HG02840 (cell line): ENCODE results near the gene BCS1L.

Experiments
- ATAC-seq: cut with Tn5 transposase; IDR thresholded peaks from one replicate; pipeline ENCODE4 v1.9.1; 2021; ENCODE audit warnings: mild to moderate bottlenecking, moderate library complexity, moderate number of reproducible peaks; ENCODE audit not compliant: unreplicated experiment, low FRiP score

BCS1L gene, protein sequence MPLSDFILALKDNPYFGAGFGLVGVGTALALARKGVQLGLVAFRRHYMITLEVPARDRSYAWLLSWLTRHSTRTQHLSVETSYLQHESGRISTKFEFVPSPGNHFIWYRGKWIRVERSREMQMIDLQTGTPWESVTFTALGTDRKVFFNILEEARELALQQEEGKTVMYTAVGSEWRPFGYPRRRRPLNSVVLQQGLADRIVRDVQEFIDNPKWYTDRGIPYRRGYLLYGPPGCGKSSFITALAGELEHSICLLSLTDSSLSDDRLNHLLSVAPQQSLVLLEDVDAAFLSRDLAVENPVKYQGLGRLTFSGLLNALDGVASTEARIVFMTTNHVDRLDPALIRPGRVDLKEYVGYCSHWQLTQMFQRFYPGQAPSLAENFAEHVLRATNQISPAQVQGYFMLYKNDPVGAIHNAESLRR

DNA sequence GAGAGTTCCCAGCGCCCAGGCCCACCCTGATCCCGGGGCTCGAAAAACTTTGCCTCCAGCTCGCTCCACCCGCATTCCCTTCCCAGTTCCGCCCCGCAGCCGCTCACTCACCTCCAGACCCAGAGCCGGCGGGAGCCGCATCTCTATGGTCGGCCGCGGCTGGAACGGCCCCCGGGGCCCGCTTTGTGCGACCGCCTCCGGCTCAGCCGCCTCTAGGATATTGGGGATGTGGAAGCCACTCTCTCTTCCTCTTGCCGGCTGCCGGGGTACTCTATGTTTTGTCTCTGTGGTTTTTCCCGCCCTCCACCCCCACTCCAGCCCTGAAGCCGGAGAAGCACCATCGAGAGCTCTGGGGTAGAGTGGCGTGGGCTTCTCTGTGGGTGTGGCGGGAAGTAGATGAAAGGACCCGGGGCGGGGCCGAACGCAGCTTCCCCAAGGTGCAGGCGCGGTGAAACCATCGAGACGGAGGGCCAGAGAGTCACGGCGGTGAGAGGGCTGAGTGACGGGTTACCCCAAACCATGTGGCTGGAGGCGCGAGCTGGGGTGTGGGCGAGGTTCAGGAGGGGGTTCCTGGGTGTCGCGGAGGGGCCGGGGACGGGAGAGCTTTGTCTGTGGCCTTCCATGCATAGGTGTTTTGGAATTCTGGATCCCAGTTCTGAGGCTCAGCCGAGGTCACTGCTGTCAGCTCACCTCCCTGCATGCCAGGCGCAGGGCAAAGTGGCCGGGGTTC lies at the start of gene BCS1L, which contains the start of gene ZNF142:
Gene BCS1L (plus strand): TSS at position 426 of the 730 bp plus-strand sequence. CDS start 1,305 bp downstream, outside the sequence.
Gene ZNF142 (minus strand): TSS at position 366 of the 730 bp plus-strand sequence. CDS start 3,194 bp downstream, outside the sequence.
- ATAC-seq: peak; percentile 93

DNA sequence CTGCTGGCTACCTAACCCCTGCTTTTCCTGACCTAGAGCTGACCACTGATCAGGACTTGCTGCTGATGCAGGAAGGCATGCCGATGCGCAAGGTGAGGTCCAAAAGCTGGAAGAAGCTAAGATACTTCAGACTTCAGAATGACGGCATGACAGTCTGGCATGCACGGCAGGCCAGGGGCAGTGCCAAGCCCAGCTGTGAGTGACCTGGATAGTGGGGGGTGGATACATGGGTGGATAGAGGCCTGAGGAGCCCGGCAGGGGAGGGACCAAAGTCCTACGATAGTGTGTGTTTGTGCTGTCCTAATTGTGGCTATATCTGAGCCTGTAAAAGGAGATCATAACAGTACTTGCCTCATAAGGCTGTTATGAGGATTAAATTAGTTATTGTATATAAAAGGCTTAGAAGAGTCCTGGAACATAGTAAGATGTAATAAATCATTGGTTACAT lies 43.6 kb upstream of the BCS1L start:
- no peak for ATAC-seq

DNA sequence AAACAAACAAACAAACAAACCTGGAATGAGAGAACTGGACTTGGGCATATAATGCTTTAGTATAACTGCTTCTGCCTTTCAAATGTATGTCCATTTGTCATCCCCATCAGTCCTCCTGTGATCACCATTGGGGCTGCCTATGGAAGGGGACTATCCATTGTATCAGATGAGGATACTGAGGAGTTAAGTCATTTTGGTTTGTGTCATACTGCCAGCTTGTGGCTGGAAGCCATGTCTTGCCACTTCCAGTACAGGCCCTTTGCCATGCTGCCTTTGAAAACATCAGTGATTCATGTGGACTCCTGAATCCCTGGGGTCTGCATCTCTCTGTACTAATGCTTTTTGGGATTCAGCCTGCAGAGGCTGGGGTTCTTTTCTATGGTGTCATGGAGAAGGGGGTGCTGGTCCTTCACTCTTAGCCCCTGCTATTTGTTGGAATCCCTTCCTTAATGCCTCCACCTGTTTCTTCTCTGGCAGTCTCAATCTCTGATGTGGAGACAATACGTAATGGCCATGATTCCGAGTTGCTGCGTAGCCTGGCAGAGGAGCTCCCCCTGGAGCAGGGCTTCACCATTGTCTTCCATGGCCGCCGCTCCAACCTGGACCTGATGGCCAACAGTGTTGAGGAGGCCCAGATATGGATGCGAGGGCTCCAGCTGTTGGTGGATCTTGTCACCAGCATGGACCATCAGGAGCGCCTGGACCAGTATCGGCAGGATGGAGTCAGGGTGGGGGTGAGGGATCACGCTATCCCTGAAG lies 41.2 kb upstream of the BCS1L start:
- ATAC-seq: no peak

DNA sequence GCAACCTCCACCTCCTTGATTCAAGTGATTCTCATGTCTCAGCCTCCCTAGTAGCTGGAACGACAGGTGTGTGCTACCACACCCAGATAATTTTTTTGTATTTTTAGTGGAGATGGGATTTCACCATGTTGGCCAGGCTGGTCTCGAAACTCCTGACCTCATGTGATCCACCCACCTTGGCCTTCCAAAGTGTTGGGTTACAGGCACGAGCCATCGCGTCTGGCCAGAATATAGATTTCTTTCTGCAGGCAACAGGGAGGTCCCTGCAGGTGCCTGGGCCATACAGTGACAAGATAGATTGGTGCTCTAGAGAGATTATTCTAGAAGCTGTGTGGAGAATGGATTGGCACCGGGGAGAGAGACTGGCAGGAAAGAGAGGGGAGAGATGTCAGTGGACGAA lies 38.5 kb upstream of the BCS1L start:
- ATAC-seq: no peak

DNA sequence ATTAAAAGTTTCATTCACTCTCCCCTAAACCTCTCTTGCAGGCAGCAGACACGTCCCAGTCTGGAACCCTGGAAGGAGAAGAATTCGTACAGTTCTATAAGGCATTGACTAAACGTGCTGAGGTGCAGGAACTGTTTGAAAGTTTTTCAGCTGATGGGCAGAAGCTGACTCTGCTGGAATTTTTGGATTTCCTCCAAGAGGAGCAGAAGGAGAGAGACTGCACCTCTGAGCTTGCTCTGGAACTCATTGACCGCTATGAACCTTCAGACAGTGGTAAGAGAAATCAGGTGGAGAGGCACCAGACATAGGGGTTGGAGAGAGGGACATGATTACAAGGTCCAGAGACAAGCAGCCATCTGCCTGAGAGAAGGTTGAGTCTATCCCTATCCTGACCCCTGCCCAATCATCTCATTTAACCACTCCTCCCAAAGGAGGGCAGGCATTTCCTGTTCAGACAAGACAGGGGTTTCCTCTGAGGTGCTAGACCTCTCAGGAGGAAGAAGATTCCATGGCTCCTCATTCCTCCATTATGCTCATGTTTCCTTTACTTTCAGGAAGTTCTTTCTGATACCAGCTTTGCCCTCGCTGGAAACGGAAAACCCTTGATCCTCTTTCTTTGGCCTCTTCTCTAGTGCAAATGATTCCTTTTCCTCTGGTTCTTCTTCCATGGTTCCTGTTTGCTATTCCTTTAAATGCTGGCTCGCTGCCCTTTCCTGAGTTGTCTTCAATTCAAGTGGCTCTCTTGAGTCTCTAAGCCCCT lies 36.7 kb upstream of the BCS1L start:
- ATAC-seq: no peak

DNA sequence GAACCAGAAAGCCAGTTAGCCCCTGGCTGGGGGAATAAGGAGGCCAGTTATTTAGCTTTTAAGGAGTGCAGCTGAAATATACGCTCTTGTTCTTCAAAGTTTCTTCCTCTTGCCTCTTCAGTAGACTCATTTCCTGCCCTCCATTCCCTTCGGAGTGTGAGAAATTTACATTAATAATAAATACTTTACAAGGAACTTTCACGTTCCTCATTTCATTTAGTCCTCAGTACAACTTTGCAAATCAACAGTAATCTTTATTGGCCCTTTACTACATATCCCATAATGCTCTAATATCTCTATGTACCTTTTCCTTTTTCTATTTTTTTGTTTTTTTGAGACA lies 36.1 kb upstream of the BCS1L start:
- no peak for ATAC-seq

DNA sequence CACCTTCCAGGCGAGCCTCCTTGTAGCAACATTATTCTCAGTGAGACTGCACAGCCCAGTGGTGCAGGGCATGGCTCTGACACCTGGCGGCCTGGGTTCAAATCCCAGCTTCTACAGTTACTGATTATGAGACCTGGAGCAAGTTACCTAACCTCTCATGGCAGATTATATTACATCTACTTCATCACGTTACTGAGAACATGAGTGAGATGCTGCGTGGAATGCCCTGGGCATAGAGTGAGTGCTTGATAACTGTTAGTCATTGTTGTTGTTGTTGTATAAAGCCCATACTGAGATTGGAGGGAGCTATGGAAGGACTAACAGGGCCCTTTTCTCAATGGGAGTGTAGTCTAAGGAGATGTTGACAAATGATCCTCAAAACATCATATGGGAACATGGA lies 33.1 kb upstream of the BCS1L start:
- no peak for ATAC-seq

DNA sequence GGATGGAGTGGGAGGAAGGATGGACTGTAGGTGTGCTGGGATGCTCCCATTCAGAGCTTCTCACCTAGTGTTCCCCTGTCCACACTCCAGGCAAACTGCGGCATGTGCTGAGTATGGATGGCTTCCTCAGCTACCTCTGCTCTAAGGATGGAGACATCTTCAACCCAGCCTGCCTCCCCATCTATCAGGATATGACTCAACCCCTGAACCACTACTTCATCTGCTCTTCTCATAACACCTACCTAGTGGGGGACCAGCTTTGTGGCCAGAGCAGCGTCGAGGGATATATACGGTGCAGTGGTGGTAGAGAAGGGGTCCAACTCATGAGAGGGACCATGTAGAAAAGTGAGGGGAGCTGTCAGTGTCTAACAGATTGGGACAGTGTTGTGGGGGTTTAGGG lies 31.5 kb upstream of the BCS1L start:
- ATAC-seq: no peak

DNA sequence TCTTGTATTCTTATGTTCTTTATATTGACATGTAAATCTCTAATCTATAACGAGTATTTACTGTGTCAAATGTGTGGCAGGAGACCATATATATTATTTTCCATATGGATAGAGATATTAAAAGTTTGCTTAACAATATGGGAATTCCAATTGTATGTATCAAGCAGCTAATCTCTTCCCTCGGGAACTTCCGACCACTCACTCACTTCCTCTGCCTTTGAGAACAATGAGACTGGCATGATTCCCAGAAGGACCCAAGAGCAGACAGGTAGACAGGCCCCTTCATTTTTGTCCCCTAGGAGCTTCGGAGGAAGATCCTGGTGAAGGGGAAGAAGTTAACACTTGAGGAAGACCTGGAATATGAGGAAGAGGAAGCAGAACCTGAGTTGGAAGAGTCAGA lies 27.6 kb upstream of the BCS1L start:
- no peak for ATAC-seq

DNA sequence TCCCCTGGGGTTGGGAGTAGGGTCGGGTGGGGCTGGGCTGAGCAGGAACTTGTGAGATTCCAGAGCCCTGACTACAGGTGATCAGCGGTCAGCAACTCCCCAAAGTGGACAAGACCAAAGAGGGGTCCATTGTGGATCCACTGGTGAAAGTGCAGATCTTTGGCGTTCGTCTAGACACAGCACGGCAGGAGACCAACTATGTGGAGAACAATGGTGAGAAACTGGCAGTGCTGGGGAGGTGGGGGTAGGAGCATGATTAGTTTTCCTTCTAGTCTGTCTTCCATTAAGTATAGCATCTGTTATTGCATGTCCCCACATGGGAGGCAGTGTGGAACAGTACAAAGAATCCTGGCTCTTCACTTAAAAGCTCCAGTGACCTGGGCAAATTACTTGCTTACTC lies 23.8 kb upstream of the BCS1L start:
- ATAC-seq: no peak

DNA sequence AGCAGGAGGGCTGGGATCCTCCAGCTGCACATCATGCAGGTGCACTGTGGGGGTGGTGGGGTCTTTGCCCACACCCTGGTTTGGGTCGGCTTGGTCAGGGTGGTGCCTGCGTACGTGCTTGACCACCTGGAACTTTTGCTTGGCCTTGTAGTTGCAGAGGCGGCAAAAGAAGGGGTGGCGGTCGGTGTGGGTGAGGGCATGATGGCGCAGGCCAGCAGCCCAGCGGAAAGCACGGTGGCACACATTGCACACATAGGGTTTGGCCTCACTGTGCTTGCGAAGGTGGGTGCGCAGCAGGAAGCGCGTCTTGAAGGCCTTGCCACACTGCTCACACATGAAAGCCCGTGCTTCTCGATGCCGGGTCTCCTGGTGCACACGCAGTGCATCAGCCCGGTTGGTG lies 21.1 kb upstream of the BCS1L start:
- no peak for ATAC-seq

DNA sequence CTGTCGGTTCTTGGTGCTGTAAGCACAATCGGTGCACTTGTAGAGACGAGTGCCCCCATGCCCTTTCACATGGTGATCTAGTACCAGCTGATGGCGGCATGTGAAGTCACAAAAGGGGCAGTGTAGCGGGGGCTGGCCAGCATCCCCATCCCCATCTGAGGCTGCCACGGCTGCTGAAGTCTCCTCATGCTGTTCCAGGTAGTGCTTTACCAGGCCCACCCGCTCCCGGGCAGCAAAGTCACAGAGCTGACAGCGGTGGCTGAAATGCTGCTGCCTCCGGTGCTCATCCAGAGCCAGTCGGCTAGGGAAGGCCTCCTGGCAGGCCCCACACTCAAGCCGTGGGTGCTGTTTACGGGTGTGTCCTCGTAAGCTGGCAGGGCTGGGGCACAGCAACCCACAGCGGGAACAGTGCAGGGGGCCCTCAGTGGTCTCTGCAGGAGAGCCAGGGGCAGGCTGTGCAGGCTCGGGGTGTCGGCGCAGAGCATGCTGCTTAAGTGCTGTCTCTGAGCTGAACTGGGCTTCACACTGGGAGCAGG lies 17.3 kb upstream of the BCS1L start:
- no peak for ATAC-seq

DNA sequence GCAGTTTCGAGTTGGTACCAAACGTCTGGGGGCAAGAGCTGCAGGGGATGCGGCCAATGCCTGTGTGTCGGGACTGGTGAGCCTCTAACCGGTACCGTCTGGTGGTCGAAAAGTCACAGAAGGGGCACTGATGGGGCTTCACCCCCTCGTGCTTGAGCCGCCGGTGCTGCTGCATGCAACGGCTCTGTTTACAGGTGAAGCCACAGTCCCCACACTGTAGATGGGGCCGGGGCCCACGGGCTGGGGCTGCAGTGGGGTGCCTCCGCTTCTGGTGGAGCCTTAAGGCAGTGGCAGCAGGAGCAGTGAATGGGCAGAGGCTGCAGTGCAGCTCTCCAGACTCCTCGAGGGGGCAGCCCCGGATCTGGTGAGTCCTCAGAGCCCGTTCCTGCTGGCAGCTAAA lies 16.7 kb upstream of the BCS1L start:
- ATAC-seq: no peak

DNA sequence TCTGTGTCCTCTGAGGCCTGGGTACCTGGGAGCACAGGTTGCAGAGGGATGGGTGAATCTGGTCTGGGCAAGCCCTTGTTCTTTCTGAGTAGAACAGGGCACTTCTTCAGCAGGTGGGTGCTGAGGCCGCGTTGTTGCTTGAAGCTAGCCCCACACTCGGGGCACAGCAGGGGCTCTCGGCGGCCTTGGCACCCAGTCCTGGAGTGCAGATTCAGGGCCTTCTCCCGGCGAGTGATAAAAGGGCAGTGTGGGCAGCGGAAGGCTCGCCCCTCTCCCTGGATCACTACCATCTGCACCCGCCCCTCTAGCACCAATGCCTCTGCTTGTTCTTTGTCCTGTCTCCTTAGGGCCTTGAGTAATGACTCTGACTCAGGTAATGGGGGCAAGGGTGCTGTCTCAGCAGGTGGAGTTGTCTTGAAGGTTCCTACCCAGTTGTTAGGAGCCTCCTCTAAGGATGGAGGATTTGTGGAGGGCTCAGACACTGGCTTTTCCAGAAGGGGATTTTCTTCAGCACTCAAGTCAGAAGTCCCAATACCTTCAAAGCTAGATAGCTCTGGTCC lies 15.7 kb upstream of the BCS1L start:
- ATAC-seq: no peak

DNA sequence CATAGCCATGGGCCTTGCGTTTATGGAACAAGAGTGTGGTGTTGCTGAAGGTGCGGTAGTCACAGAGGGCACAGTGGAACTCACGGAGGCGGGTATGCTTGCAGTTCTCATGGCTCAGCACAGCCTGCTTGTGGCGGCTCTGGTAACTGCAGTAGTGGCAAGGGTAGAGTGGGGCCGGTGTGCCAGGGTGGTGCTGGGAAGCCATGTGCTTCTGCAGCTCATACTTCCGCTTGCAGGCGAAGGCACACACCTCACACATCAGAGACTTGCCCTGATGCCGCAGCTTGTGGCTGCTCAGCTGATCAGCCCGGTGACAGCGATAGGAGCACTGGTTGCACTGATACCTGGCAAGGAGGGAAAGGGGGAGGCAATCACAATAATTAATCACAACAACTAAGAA lies 14.8 kb upstream of the BCS1L start:
- ATAC-seq: no peak

DNA sequence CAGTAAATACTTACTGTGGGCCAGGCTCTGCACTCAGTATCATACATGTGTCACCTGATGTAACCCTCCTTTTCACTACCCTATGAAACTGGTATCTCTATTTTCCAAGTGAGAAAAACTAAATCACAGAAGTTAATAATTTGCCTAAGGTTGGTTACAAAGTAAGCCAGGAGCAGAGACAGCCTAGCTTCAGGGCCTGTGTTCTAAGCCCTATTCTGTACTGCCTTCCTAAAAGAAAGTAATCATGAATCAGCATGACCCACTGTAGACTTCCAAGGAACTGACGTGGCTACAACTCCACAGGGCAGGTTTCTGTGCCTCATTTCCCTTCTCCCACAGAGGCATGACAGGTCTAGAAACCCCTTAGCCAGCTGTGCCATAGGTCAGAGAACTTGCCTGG lies 14.4 kb upstream of the BCS1L start:
- no peak for ATAC-seq

DNA sequence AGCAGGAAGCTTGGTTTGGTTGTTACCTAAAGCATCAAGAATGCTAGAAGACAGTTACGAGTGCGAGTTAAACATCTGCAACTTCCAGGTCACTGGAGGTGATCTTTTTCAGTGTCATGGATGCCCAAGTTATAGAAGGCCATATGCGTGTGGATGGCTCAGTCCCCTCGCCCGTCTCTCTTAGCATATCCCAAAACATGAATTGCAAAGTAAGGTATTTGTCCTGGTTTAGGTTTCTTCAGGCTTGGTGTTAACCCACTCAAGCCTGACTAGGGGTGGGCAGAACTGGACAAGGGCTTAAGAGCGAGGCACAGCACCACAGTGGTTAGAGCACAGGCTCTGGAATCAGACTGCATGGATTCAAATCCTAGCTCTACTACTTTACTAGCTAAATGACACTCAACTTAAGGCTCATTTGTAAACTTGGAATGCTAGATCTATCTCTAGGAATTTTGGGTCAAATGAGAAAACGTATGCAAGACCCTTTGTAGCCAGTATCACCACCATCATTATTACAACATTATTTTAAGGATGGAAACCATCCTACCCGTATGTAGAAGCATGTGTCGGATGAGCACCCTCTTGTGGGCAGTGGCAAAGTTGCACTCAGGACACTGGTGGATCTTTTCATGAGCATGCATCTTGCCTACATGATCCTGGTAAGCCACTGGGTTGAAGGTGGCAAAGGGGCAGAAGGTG lies 11.2 kb upstream of the BCS1L start:
- ATAC-seq: no peak

DNA sequence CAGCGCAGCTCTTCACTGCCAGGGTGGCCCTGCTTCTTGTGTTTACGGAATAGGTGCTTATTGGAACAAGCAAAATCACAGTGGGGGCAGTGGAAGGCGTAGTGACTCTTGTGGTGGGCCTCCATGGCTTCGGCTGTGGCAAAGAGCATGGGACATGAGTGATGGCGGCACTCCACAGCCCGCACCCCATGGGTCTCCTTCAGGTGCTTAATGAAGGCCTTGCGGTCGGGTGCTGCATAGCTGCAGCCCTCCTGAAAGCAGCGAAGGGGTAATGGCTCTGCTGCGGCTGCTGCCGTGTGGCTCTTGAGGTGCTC lies 10.7 kb upstream of the BCS1L start:
- ATAC-seq: no peak

DNA sequence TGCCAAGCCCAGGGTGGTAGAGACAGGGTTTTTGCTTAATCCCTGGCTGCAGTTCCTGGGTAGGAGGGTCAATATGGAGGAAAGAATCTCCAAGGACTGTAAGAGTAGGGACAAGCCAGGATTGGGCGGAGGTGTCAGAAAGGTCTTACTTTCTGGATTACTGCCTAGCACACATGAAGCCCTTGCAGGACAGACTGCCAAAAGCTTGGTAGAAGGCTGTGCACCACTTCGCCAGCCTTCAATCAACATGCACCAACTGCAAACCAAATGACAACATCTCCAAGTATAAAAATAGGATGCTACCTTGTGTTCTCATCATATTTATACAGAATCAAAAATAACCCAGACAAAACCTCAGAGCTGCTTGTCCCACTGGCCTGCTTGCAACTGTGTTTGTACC lies 3.7 kb upstream of the BCS1L start:
- no peak for ATAC-seq
